Heart left ventricle (tissue), 16 donors: ENCODE measurements around the gene MLIP. TPM values are rescaled to one million over a fixed set of nuclear protein-coding genes. Genes with fewer than 3 reads are reported as not detected.

ENCODE experiments used
- ATAC-seq, 4 donors: fragments of 200-7000 bp; cut with Tn5 transposase; one replicate each; pipeline ENCODE4 v1.9.1; 2020 to 2022; ENCODE audit warnings: moderate library complexity in 4 of 4, mild to moderate bottlenecking in 3 of 4, moderate number of reproducible peaks in 1 of 4
- DNase-seq, 5 donors: peaks; one replicate each; pipeline ENCODE4 v3.0.0-alpha.2; 2020
- H3K27ac ChIP-seq, 12 donors: fragments of 200-600 bp; sonication (generic) in 4 of 12; one replicate each; pipeline versions ENCODE4 v1.5.0 to v1.8.0; 2016 to 2022; ENCODE audit warnings: mild to moderate bottlenecking in 2 of 12
- H3K27me3 ChIP-seq, 9 donors: fragments of 200-600 bp; sonication (generic) in 2 of 9; one replicate each; pipeline versions ENCODE4 v1.5.1 to v1.8.0; 2016 to 2022; ENCODE audit warnings: mild to moderate bottlenecking in 3 of 9
- H3K36me3 ChIP-seq, 9 donors: fragments of 200-600 bp; sonication (generic) in 2 of 9; one replicate each; pipeline versions ENCODE4 v1.5.0 to v1.8.0; 2018 to 2022; ENCODE audit warnings: mild to moderate bottlenecking in 2 of 9
- H3K4me1 ChIP-seq, 12 donors: fragments of 200-600 bp; sonication (generic) in 4 of 12; one replicate each; pipeline versions ENCODE4 v1.5.0 to v1.8.0; 2016 to 2022; ENCODE audit warnings: mild to moderate bottlenecking in 3 of 12
- H3K4me3 ChIP-seq, 12 donors: fragments of 200-600 bp; sonication (generic) in 4 of 12; one replicate each; pipeline versions ENCODE4 v1.5.0 to v1.8.0; 2017 to 2022; ENCODE audit warnings: mild to moderate bottlenecking in 9 of 12, moderate library complexity in 4 of 12
- H3K9me3 ChIP-seq, 12 donors: fragments of 200-600 bp; sonication (generic) in 4 of 12; one replicate each; pipeline versions ENCODE4 v1.5.0 to v1.8.0; 2016 to 2022; ENCODE audit warnings: mild to moderate bottlenecking in 1 of 12
- CTCF ChIP-seq, 12 donors: fragments of 200-600 bp; sonication (generic) in 4 of 12; IDR thresholded peaks; one replicate each; pipeline versions ENCODE4 v1.5.0 to v1.8.0; 2018 to 2022; ENCODE audit warnings: antibody characterized with exemption in 12 of 12, mild to moderate bottlenecking in 5 of 12
- POLR2A ChIP-seq, 2 donors: fragments of 450-650 bp; IDR thresholded peaks; one replicate each; pipeline ENCODE4 v1.6.1; 2017; ENCODE audit warnings: antibody characterized with exemption in 2 of 2, mild to moderate bottlenecking in 2 of 2, moderate library complexity in 2 of 2
- WGBS, 4 donors: extraction: QIAGEN DNeasy Blood & Tissue Kit in 2 of 4; methylation state at CpG; one replicate each; pipeline versions ENCODE4 v1.1.5 to v1.1.7; 2013 to 2018; 5-methylcytosine and 5-hydroxymethylcytosine counted together
- intact Hi-C, 10 donors: fragments of 100-400 bp; cut with DNase I; formaldehyde crosslinking; loops; one replicate each; pipeline versions ENCODE4 v1.11.1 to v1.14.2; 2022
- polyA plus RNA-seq, 2 donors: library from polyadenylated mRNA; stranded (reverse); fragments of 200-250 nt; gene quantifications; one replicate each; pipeline ENCODE4 v1.2.3, GENCODE V29; 2013
- total RNA-seq, 9 donors: library from RNA; depleted of rRNA in 2 of 9; stranded (reverse); fragments of >200 nt in 2 of 9; fragmentation: NEBNext Ultra II Directional in 3 of 9; extraction: Animal tissue kit (Norgen Biotek cat#: 25700) in 3 of 9; gene quantifications; one replicate each; pipeline versions ENCODE4 v1.1.0 to v1.2.4, GENCODE V29; 2016 to 2023
- donor health status: ischemic (EF 13 %, LVEDD 7.1; RV severe dilation, severe dysfunction).
- donor health status: healthy with polysubstance abuse.
- donor health status: DM: no; HTN: yes; CAD: no.
- donor health status: DM: no; HTN: no; CAD: no.
- donor health status: ischemic (EF 25% LVEDD 6.9; RV normal size, moderate dysfunction).
- donor health status: ischemic (EF 25% LVEDD 5.7; RV mildly dilated, moderate dysfunction).
- donor health status: healthy.
- donor health status: DM: yes; HTN: yes; CAD: no.
- donor health status: ischemic (EF 35%, LVEDD 5.7; RV mildly dilated, moderate dysfunction).
- donor health status: nonischemic (EF 11% LVEDD 7.7; RV severe dilation, severe dysfunction).
- donor health status: DM: yes; HTN: yes; CAD: no.
- donor health status: PGD.
- donor health status: ischemic (EF 29% LVEDD 5.4; RV normal size, mild dysfunction).
- donor health status: nonischemic (EF 23%, LVEDD 6.1; RV moderate dilation, normal function).

MLIP gene
- total and polyA plus RNA-seq, 11 donors = 130 to 522 (median 360) TPM

GRCh38 chr6:54185885-54186284 lies 74.6 kb downstream of the MLIP start:
- DNase-seq = no peak
- H3K9me3 ChIP-seq = no peaks in the 10 kb centered on the region
- no peak for ATAC-seq
- no peaks in the 10 kb centered on the region for H3K27me3 ChIP-seq
- 78 to 98% (median 89%) methylated on average over 1 of the region's 1 CpG for WGBS, 4 donors
- intact Hi-C loops = no loop called here
- no peak overlapping the region for H3K27ac ChIP-seq
- TF ChIP-seq POLR2A (IDR thresholded peaks at IDR 0.05) (no peak), CTCF (IDR thresholded peaks at IDR 0.05) (no peak)
- H3K4me1 ChIP-seq = peaks cover 0 to 5% (median 0%) of the 10 kb centered on the region in 12 donors
- peaks cover 0 to 28% (median 0%) of the 10 kb centered on the region in 9 donors for H3K36me3 ChIP-seq
- no peak overlapping the region for H3K4me3 ChIP-seq

DNA sequence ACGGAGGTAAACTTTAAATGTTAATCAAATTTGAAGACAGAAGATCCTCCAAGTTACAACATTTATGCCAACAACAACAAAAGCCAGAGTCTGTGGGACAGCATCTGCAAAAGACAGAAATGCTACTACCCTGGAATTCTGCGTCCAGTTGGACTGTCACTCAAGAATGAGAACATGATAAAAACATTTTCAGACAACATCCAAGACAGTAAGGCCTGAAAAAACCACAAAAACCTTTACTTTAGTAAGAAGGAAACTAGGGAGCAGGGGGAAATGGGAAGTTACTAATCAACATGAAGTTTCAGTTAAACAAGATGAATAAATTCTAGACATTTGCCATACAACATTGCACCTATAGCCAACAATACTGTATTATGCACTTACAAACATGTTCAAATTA lies 77.6 kb downstream of the MLIP start:
- no peak for TF ChIP-seq CTCF (IDR thresholded peaks at IDR 0.05)
- no peak for TF ChIP-seq POLR2A (IDR thresholded peaks at IDR 0.05)
- 39 to 50% (median 46%) methylated on average over 2 of the region's 2 CpGs for WGBS, 4 donors
- Histone ChIP-seq H3K9me3 (no peaks in the 10 kb centered on the region), H3K4me1 (peaks cover 0 to 16% (median 8%) of the 10 kb centered on the region in 12 donors), H3K4me3 (no peak overlapping the region), H3K27me3 (no peaks in the 10 kb centered on the region), H3K36me3 (peaks cover 0 to 25% (median 0%) of the 10 kb centered on the region in 9 donors), H3K27ac (no peak overlapping the region)
- ATAC-seq (no peak), DNase-seq (no peak)
- intact Hi-C loops = no loop called here

DNA sequence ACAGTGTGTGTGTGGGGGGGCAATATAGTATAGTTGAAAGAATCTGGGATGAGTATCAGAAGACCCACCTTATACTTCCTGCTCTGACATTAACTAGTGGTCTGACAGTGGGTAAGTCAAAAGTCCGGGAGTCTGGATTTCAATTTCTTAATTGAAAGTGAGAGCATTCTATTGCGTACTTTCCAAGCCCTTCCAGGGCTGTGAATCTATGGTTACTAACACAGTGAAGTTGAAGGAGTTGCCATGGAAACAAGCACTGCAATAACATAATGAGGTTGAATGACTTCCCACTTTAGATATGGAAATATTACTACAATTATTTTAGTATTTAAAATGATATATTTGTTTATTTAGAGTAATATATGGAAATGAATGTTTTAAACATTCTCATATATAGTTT lies 80.2 kb downstream of the MLIP start:
- Histone ChIP-seq H3K36me3 (peaks cover 0 to 12% (median 0%) of the 10 kb centered on the region in 9 donors), H3K9me3 (no peaks in the 10 kb centered on the region), H3K4me1 (peaks cover 0 to 21% (median 9%) of the 10 kb centered on the region in 12 donors), H3K4me3 (no peak overlapping the region), H3K27me3 (no peaks in the 10 kb centered on the region), H3K27ac (no peak overlapping the region)
- DNase-seq (no peak), ATAC-seq (no peak)
- TF ChIP-seq POLR2A (IDR thresholded peaks at IDR 0.05) (no peak), CTCF (IDR thresholded peaks at IDR 0.05) (no peak)
- 65 to 77% (median 75%) methylated on average over 2 of the region's 2 CpGs for WGBS, 4 donors
- intact Hi-C loops = no loop called here

DNA sequence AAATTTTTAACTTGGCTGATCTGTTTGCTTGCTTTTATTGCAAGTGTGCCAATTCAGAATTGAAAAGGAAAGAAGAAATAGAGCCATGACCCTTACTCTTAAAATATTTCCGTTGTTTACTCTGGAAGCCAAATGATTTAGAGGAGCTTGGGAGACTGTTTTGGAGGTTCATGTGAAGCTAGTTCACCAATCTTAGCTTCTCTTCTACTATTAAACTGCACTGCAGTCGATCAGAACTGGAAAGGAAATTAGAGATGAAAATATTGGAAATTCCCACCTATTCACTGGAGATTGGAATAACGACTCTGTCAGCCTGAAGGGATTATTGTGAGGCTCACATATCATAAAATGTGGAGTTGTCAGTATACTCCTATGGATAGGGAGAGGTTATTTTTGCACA lies 81.8 kb downstream of the MLIP start:
- H3K27ac ChIP-seq = peak overlapping the region in 7 of 12 donors; percentile 3 to 54 (median 18)
- H3K27me3 ChIP-seq = no peaks in the 10 kb centered on the region
- 56 to 72% (median 67%) methylated on average over 3 of the region's 3 CpGs for WGBS, 4 donors
- intact Hi-C loops = no loop called here
- DNase-seq (no peak), ATAC-seq (no peak)
- H3K9me3 ChIP-seq = no peaks in the 10 kb centered on the region
- peaks cover 0 to 21% (median 9%) of the 10 kb centered on the region in 12 donors for H3K4me1 ChIP-seq
- no peak overlapping the region for H3K4me3 ChIP-seq
- TF ChIP-seq CTCF (IDR thresholded peaks at IDR 0.05) (no peak), POLR2A (IDR thresholded peaks at IDR 0.05) (no peak)
- H3K36me3 ChIP-seq = peaks cover 0 to 10% (median 0%) of the 10 kb centered on the region in 9 donors
